Endothelial cell of umbilical vein (primary cell): Measurements from ENCODE around the gene TSPAN9. TPM values are rescaled to one million over a fixed set of nuclear protein-coding genes. Genes with fewer than 3 reads are reported as not detected.

Source experiments
- BruUV-seq: library from RNA; stranded (reverse); fragments of 400-500 nt; replicated peaks from 2 replicates; lab custom pipeline; 2021; lab: Mats Ljungman, UMichigan
- CTCF ChIA-PET: fragments of 300-600, 350-600 bp; sonication (Branson Sonifier 250); formaldehyde crosslinking; loops from one replicate; lab custom pipeline; 2021; ENCODE audit warnings: antibody characterized with exemption, inconsistent platforms; lab: Charles Lee
- POLR2A ChIA-PET: fragments of 300-600, 350-600 bp; sonication (Branson Sonifier 250); formaldehyde crosslinking; loops from one replicate; lab custom pipeline; 2021; ENCODE audit warnings: antibody characterized with exemption, inconsistent platforms; lab: Charles Lee
- DNase-seq: peaks from one replicate; pipeline ENCODE4 v3.0.0-alpha.2; 2011; ENCODE audit warnings: low read depth, low spot score
- FAIRE-seq: peaks from 2 replicates; lab custom pipeline; 2011; peaks lifted over from hg19 to GRCh38; lab: Jason Lieb, UNC
- H2AFZ ChIP-seq: 2 replicates; pipeline ENCODE4 v1.6.0; 2012; ENCODE audit warnings: low read depth, low read length, control low read depth, inconsistent platforms
- H3K27ac ChIP-seq: 2 replicates; pipeline ENCODE4 v1.5.1; 2011; ENCODE audit warnings: low read depth, mild to moderate bottlenecking, control low read depth, low read length, moderate library complexity; ENCODE audit not compliant: insufficient read depth
- H3K27me3 ChIP-seq, 2 experiments: 2 replicates each; pipeline versions ENCODE4 v1.6.0 to v1.6.1; 2011; ENCODE audit warnings: low read length in 2 of 2, mixed read lengths in 1 of 2; ENCODE audit not compliant: control insufficient read depth in 2 of 2, insufficient read depth in 2 of 2
- H3K36me3 ChIP-seq, 2 experiments: 2 replicates in 1 of 2; 3 replicates in 1 of 2; pipeline ENCODE4 v1.5.1; 2011; ENCODE audit warnings: low read length in 2 of 2, mild to moderate bottlenecking in 1 of 2, moderate library complexity in 1 of 2; ENCODE audit not compliant: control insufficient read depth in 2 of 2, insufficient read depth in 2 of 2; ENCODE audit errors: extremely low read depth in 1 of 2
- H3K4me1 ChIP-seq: 3 replicates; pipeline ENCODE4 v1.5.1; 2011; ENCODE audit warnings: mild to moderate bottlenecking, low read length; ENCODE audit not compliant: control insufficient read depth, insufficient read depth; ENCODE audit errors: extremely low read depth
- H3K4me2 ChIP-seq: 2 replicates; pipeline ENCODE4 v1.6.1; 2011; ENCODE audit warnings: low read length, control low read depth, mixed read lengths; ENCODE audit not compliant: insufficient read depth
- H3K4me3 ChIP-seq, 3 experiments: fragments of 200-600 bp in 1 of 3; sonication (generic), shearing (Covaris generic) in 1 of 3; replicated peaks in 1 of 3; 2 replicates each; pipeline ENCODE4 v1.5.1; 2011 to 2016; ENCODE audit warnings: control low read depth in 3 of 3, low read length in 3 of 3, mild to moderate bottlenecking in 2 of 3, inconsistent platforms in 1 of 3, low read depth in 1 of 3, moderate library complexity in 1 of 3; ENCODE audit not compliant: insufficient read depth in 1 of 3
- H3K79me2 ChIP-seq: 2 replicates; pipeline ENCODE4 v1.6.0; 2012; ENCODE audit warnings: low read length, inconsistent platforms; ENCODE audit not compliant: control insufficient read depth, insufficient read depth
- H3K9ac ChIP-seq: replicated peaks from 2 replicates; pipeline ENCODE3; 2011; ENCODE audit warnings: low read length, control low read depth; ENCODE audit not compliant: insufficient read depth; ENCODE audit errors: extremely low read depth
- H3K9me1 ChIP-seq: replicated peaks from 3 replicates; pipeline ENCODE4 v1.6.0; 2011; ENCODE audit warnings: mild to moderate bottlenecking, low read length; ENCODE audit not compliant: control insufficient read depth, insufficient read depth; ENCODE audit errors: extremely low read depth
- H3K9me3 ChIP-seq: replicated peaks from 2 replicates; pipeline ENCODE4 v1.5.1; 2012; ENCODE audit warnings: low read length, inconsistent platforms; ENCODE audit not compliant: control insufficient read depth, insufficient read depth
- H4K20me1 ChIP-seq: replicated peaks from 2 replicates; pipeline ENCODE3; 2011; ENCODE audit warnings: mild to moderate bottlenecking, low read length; ENCODE audit not compliant: control insufficient read depth, insufficient read depth; ENCODE audit errors: extremely low read depth
- CTCF ChIP-seq, 2 donors: IDR thresholded peaks; 1 replicate in 1 of 2; 2 replicates in 1 of 2; pipeline ENCODE4 v1.5.1; 2011; ENCODE audit warnings: low read length in 2 of 2, mild to moderate bottlenecking in 2 of 2, moderate library complexity in 2 of 2, control low read depth in 1 of 2, inconsistent platforms in 1 of 2, low read depth in 1 of 2; ENCODE audit not compliant: insufficient read depth in 1 of 2; ENCODE audit errors: extremely low read depth in 1 of 2
- EZH2 ChIP-seq: IDR thresholded peaks from 2 replicates; pipeline ENCODE4 v1.6.1; 2012; ENCODE audit warnings: borderline replicate concordance, low read depth, mild to moderate bottlenecking, moderate library complexity, low read length, inconsistent platforms; ENCODE audit not compliant: severe bottlenecking
- FOS ChIP-seq: IDR thresholded peaks from 2 replicates; pipeline ENCODE4 v1.6.1; 2011; ENCODE audit warnings: mild to moderate bottlenecking, low read length, moderate library complexity, borderline replicate concordance; ENCODE audit not compliant: insufficient read depth
- GATA2 ChIP-seq: IDR thresholded peaks from 2 replicates; pipeline ENCODE4 v1.7.0; 2011; ENCODE audit warnings: low read depth, mild to moderate bottlenecking, moderate library complexity, mixed read lengths, low read length; ENCODE audit not compliant: insufficient read length, insufficient read depth
- JUN ChIP-seq: IDR thresholded peaks from 2 replicates; pipeline ENCODE4 v1.6.1; 2011; ENCODE audit warnings: borderline replicate concordance, low read depth; ENCODE audit not compliant: insufficient read length, insufficient read depth
- MAX ChIP-seq: IDR thresholded peaks from 2 replicates; pipeline ENCODE4 v1.6.1; 2011; ENCODE audit not compliant: insufficient read depth, insufficient read length
- MYC ChIP-seq: IDR thresholded peaks from one replicate; pipeline ENCODE4 v1.6.1; 2011; ENCODE audit warnings: mild to moderate bottlenecking, low read depth, low read length
- POLR2A ChIP-seq: IDR thresholded peaks from 2 replicates; pipeline ENCODE4 v1.6.1; 2012; ENCODE audit warnings: low read depth, mild to moderate bottlenecking, control low read depth, low read length
- POLR2AphosphoS5 ChIP-seq: IDR thresholded peaks from 2 replicates; pipeline ENCODE4 v1.6.1; 2012; ENCODE audit warnings: low read depth, mild to moderate bottlenecking, control low read depth, low read length, moderate library complexity; ENCODE audit not compliant: insufficient read depth
- dilution Hi-C: fragments of 300-500 bp; cut with MboI; formaldehyde crosslinking; loops from one replicate; pipeline ENCODE4 v1.15.0; 2019; ENCODE audit warnings: low sequenced_read_pairs; ENCODE audit not compliant: extremely low pct_ligation_motif_present
- intact Hi-C: fragments of 100-400 bp; cut with micrococcal nuclease; formaldehyde crosslinking; loops from one replicate; pipeline ENCODE4 v1.10.0; 2022
- polyA plus RNA-seq, 4 experiments: library from polyadenylated mRNA; depleted of rRNA in 3 of 4; stranded (reverse) in 3 of 4; unstranded in 1 of 4; fragments of >200 nt; gene quantifications; 2 replicates each; pipeline versions ENCODE4 v1.2.1 to v1.2.3, GENCODE V29; 2011 to 2012; ENCODE audit warnings: missing spikeins in 1 of 4
- total RNA-seq: library from RNA; stranded (reverse); gene quantifications from 2 replicates; pipeline ENCODE4 v1.2.3, GENCODE V29; 2021

The TSPAN9 gene
- total and polyA plus RNA-seq, 2 donors (not counting 3 experiments of a cell fraction or from before 2014, with no cell fraction given): 43.3 to 66.8 TPM

- H3K4me2 ChIP-seq: no peak overlapping the region
- H3K27ac ChIP-seq: no peak overlapping the region
- H3K27me3 ChIP-seq: no peaks in the 10 kb centered on the region
- H3K36me3 ChIP-seq: no peaks in the 10 kb centered on the region
- H2AFZ ChIP-seq: no peak overlapping the region
- no peak overlapping the region for H3K4me3 ChIP-seq
- H4K20me1 ChIP-seq: no peaks in the 10 kb centered on the region
- DNase-seq: no peak
- H3K9me1 ChIP-seq: no peaks in the 10 kb centered on the region
- no peak overlapping the region for H3K9ac ChIP-seq
- no peaks in the 10 kb centered on the region for H3K79me2 ChIP-seq
- intact Hi-C loops: no loop called here
- H3K4me1 ChIP-seq: no peaks in the 10 kb centered on the region
- FAIRE-seq: no peak
- ChIA-PET CTCF (interaction anchor here (1.3 kb wide), 1 partner anchor 510 kb away, joined by 3 read pairs; no protein-coding TSS in a partner anchor), POLR2A (no interaction called here)
- TF ChIP-seq JUN: no peak
- no peaks in the 10 kb centered on the region for H3K9me3 ChIP-seq
- BruUV-seq: no TSS peak
- dilution Hi-C loops: no loop called here
These were observed 216.4 kb downstream of the TSPAN9 start for GRCh38 chr12:3293446-3294161.

- H3K27me3 ChIP-seq: no peaks in the 10 kb centered on the region
- TF ChIP-seq MYC (no peak), GATA2 (no peak), POLR2A (no peak), EZH2 (no peak), CTCF (IDR thresholded peaks at IDR 0.05; ENCODE audit: extremely low read depth in 1 of 2, insufficient read depth in 1 of 2, low read depth in 1 of 2, low read length in 2 of 2) (no peak), MAX (no peak), FOS (no peak), POLR2AphosphoS5 (no peak), JUN (no peak)
- no peak overlapping the region for H3K9ac ChIP-seq
- H3K79me2 ChIP-seq: no peaks in the 10 kb centered on the region
- no peak for FAIRE-seq
- no peak overlapping the region for H3K4me2 ChIP-seq
- H4K20me1 ChIP-seq: no peaks in the 10 kb centered on the region
- dilution Hi-C loops: no loop called here
- DNase-seq: no peak
- H3K9me3 ChIP-seq: no peaks in the 10 kb centered on the region
- CTCF ChIA-PET: no interaction called here
- peaks cover under 1% of the 10 kb centered on the region for H3K4me1 ChIP-seq
- H3K27ac ChIP-seq: no peak overlapping the region
- H2AFZ ChIP-seq: no peak overlapping the region
- H3K36me3 ChIP-seq: no peaks in the 10 kb centered on the region
- no peak overlapping the region for H3K4me3 ChIP-seq
- no peaks in the 10 kb centered on the region for H3K9me1 ChIP-seq
- POLR2A ChIA-PET: no interaction called here
- intact Hi-C loops: no loop called here
- no TSS peak for BruUV-seq
These were observed 217.3 kb downstream of the TSPAN9 start for GRCh38 chr12:3294481-3294911.
